Measurements from ENCODE around the gene HRH1. TPM values are rescaled to one million over a fixed set of nuclear protein-coding genes. Genes with fewer than 3 reads are reported as not detected.

HRH1 gene
- total and polyA plus RNA-seq, 2 of the 13 experiments (the other 11 are each of a cell fraction or from before 2014, with no cell fraction given) = not detected

DNA sequence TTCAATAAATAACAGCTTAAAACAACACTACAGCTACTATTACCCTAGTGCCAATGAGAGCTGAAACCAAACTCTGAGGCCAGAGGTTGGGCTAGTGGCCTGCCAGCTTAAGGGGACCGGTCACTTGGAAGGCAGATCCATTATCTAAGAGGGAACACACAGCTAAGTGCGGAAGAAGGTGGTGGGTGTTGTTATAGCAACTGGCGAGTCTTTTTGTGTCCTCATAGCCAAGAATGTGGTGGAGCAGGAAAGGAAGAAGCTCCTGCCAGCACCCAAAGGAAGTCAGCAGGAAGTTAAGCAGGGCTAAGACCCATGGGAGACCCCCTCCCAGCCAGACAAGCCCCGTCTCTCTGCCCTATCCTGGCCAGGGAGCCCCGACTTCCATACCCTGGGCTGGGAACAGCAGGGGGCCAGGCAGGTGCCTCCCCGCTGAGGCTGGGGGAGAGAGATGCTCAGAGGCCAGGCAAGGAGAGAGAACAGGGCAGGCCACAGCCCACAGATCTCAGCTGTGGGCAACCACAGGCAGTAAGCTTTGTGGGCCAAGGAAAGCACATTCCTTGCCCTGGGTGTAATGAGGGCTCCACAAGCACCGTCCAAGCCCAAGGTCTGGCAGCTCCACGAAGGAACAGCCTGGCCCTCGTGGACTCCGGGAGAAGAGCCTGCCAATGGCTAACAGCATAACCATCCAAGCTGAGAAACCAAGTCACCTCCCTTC lies 34.0 kb upstream of the HRH1 start:
- no peak for FAIRE-seq

DNA sequence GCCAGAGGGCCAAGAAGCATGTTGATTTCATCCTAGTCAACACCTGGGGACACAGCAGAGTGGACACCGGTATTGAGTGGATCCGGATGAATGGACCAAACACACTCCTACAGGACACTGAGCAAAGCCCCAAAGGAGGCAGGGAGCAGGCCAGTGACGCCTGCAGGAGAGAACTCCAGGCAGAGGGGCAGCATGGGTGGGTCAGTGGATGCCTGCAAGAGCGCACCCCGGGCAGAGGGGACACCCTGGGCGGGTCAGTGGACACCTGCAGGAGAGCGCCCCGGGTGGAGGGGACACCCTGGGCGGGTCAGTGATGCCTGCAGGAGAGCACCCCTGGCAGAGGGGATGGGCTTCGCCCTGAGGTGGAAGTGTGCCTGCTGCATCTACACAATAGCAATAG lies 27.6 kb upstream of the HRH1 start:
- ATAC-seq = no peak
- Histone ChIP-seq H3K9ac (ENCODE audit: insufficient read depth, low read depth, low read length) (no peak overlapping the region), H3K27ac (ENCODE audit: extremely low read length, insufficient read depth, low read length) (no peak overlapping the region), H3K4me2 (ENCODE audit: low read depth, low read length) (no peak overlapping the region), H3K36me3 (replicated peaks in 1 of 2; ENCODE audit: control insufficient read depth in 1 of 2, insufficient read depth in 2 of 2, low read length in 2 of 2) (no peaks in the 10 kb centered on the region), H4K20me1 (ENCODE audit: insufficient read depth, low read length) (no peaks in the 10 kb centered on the region), H3K79me2 (ENCODE audit: insufficient read depth, low read length) (no peaks in the 10 kb centered on the region), H3K27me3 (ENCODE audit: control insufficient read depth in 1 of 2, insufficient read depth in 2 of 2, low read length in 2 of 2) (peaks cover 0 to 19% of the 10 kb centered on the region in 2 experiments; a peak in 1 of 5 replicates), H2AFZ (ENCODE audit: low read length) (no peak overlapping the region), H3K4me3 (replicated peaks in 1 of 3; ENCODE audit: insufficient read depth in 1 of 3, low read depth in 2 of 3, low read length in 3 of 3) (no peak overlapping the region), H3K9me3 (ENCODE audit: low read length) (peaks cover 4% of the 10 kb centered on the region; the same call in 1 of the 2 replicates), H3K4me1 (ENCODE audit: insufficient read depth, low read length) (no peaks in the 10 kb centered on the region)
- DNase-seq (ENCODE audit: low spot score) = no peak
- intact Hi-C loops (cut with micrococcal nuclease; ENCODE audit: unreplicated experiment) (no loop called here), in situ Hi-C loops (cut with HindIII; ENCODE audit: extremely low pct_ligation_motif_present, low pct_unique_long_range_greater_than_20kb) (no loop called here)
- CTCF ChIA-PET (ENCODE audit: low intra/inter-chr PET ratio, low total read pairs) = no interaction called here
- POLR2A ChIA-PET = no interaction called here
- BruUV-seq (replicated peaks) = no TSS peak
- FAIRE-seq = no peak
- 19% methylated on average over 8 of the region's 10 CpGs for WGBS (ENCODE audit: low lambda C conversion rate)
- TF ChIP-seq JUN (CRISPR knock-in tag; IDR thresholded peaks at IDR 0.05) (no peak), ZSCAN9 (CRISPR knock-in tag; IDR thresholded peaks at IDR 0.05; ENCODE audit: borderline replicate concordance) (no peak), ZFP90 (CRISPR knock-in tag; IDR thresholded peaks at IDR 0.05; ENCODE audit: borderline replicate concordance) (no peak), REL (CRISPR knock-in tag; conservative IDR thresholded peaks at IDR 0.05) (no peak), IRF2 (CRISPR knock-in tag; IDR thresholded peaks at IDR 0.05) (no peak), ZEB1 (IDR thresholded peaks at IDR 0.05; ENCODE audit: insufficient replicate concordance, low read depth) (no peak), NFKB2 (CRISPR knock-in tag; IDR thresholded peaks at IDR 0.05; ENCODE audit: borderline replicate concordance) (no peak), HMG20B (CRISPR knock-in tag; conservative IDR thresholded peaks at IDR 0.05) (no peak), PRPF4 (IDR thresholded peaks at IDR 0.05; ENCODE audit: low read depth, low read length, poor library complexity, severe bottlenecking) (no peak)
- TF ChIP-seq, protein P1, sequence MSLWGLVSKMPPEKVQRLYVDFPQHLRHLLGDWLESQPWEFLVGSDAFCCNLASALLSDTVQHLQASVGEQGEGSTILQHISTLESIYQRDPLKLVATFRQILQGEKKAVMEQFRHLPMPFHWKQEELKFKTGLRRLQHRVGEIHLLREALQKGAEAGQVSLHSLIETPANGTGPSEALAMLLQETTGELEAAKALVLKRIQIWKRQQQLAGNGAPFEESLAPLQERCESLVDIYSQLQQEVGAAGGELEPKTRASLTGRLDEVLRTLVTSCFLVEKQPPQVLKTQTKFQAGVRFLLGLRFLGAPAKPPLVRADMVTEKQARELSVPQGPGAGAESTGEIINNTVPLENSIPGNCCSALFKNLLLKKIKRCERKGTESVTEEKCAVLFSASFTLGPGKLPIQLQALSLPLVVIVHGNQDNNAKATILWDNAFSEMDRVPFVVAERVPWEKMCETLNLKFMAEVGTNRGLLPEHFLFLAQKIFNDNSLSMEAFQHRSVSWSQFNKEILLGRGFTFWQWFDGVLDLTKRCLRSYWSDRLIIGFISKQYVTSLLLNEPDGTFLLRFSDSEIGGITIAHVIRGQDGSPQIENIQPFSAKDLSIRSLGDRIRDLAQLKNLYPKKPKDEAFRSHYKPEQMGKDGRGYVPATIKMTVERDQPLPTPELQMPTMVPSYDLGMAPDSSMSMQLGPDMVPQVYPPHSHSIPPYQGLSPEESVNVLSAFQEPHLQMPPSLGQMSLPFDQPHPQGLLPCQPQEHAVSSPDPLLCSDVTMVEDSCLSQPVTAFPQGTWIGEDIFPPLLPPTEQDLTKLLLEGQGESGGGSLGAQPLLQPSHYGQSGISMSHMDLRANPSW (CRISPR knock-in tag; IDR thresholded peaks at IDR 0.05; ENCODE audit: borderline replicate concordance) = no peak

More for the DNA sequence above, 34.0 kb upstream of the HRH1 start:
- 20% methylated on average over 6 of the region's 10 CpGs for WGBS (ENCODE audit: low lambda C conversion rate)
- in situ Hi-C loops (cut with HindIII; ENCODE audit: extremely low pct_ligation_motif_present, low pct_unique_long_range_greater_than_20kb) = no loop called here
- ATAC-seq (no peak), DNase-seq (ENCODE audit: low spot score) (no peak)
- H3K79me2 ChIP-seq (ENCODE audit: insufficient read depth, low read length) = no peaks in the 10 kb centered on the region
- peaks cover 4% of the 10 kb centered on the region; the same call in 1 of the 2 replicates for H3K9me3 ChIP-seq (ENCODE audit: low read length)
- H2AFZ ChIP-seq (ENCODE audit: low read length) = no peak overlapping the region
- no peak overlapping the region for H3K4me3 ChIP-seq (replicated peaks in 1 of 3; ENCODE audit: insufficient read depth in 1 of 3, low read depth in 2 of 3, low read length in 3 of 3)
- POLR2A ChIA-PET = no interaction called here
- no peaks in the 10 kb centered on the region for H4K20me1 ChIP-seq (ENCODE audit: insufficient read depth, low read length)
- intact Hi-C loops (cut with micrococcal nuclease; ENCODE audit: unreplicated experiment) = no loop called here
- H3K36me3 ChIP-seq (replicated peaks in 1 of 2; ENCODE audit: control insufficient read depth in 1 of 2, insufficient read depth in 2 of 2, low read length in 2 of 2) = no peaks in the 10 kb centered on the region
- no peak overlapping the region for H3K27ac ChIP-seq (ENCODE audit: extremely low read length, insufficient read depth, low read length)
- TF ChIP-seq SMC3 (IDR thresholded peaks at IDR 0.05; ENCODE audit: low read length) (no peak), ZNF746 (CRISPR knock-in tag; IDR thresholded peaks at IDR 0.05) (no peak), HNRNPL (IDR thresholded peaks at IDR 0.05; ENCODE audit: low read depth, low read length) (no peak), ARNT (IDR thresholded peaks at IDR 0.05) (no peak), ZNF629 (CRISPR knock-in tag; conservative IDR thresholded peaks at IDR 0.05) (no peak)
- no peaks in the 10 kb centered on the region for H3K4me1 ChIP-seq (ENCODE audit: insufficient read depth, low read length)
- H3K9ac ChIP-seq (ENCODE audit: insufficient read depth, low read depth, low read length) = no peak overlapping the region
- peaks cover 3 to 19% of the 10 kb centered on the region in 2 experiments; a peak in 4 of 5 replicates for H3K27me3 ChIP-seq (ENCODE audit: control insufficient read depth in 1 of 2, insufficient read depth in 2 of 2, low read length in 2 of 2)
- H3K4me2 ChIP-seq (ENCODE audit: low read depth, low read length) = no peak overlapping the region
- CTCF ChIA-PET (ENCODE audit: low intra/inter-chr PET ratio, low total read pairs) = no interaction called here
- BruUV-seq (replicated peaks) = no TSS peak
